A549 (cell line): ENCODE data around the gene SPATA31D4.

ENCODE experiments used
- CTCF ChIP-seq: fragments of >200 bp; sonication (Bioruptor Twin); formaldehyde crosslinking; IDR thresholded peaks from 3 replicates; pipeline ENCODE4 v1.5.1; 2016
- MAZ ChIP-seq: fragments of 150-350 bp; IDR thresholded peaks from 2 replicates; pipeline ENCODE4 v1.6.1; 2014; ENCODE audit warnings: antibody characterized with exemption, low read depth, low read length, borderline replicate concordance
- RCOR1 ChIP-seq: fragments of 150-350 bp; IDR thresholded peaks from 2 replicates; pipeline ENCODE4 v1.6.1; 2014; ENCODE audit warnings: antibody characterized with exemption, low read length, low read depth
- ZC3H11A ChIP-seq: fragments of 450-650 bp; IDR thresholded peaks from 2 replicates; pipeline ENCODE4 v1.6.1; 2014; ENCODE audit warnings: antibody characterized with exemption, mild to moderate bottlenecking
- TF ChIP-seq, protein P1 (sequence below): fragments of 450-650 bp; IDR thresholded peaks from 2 replicates; pipeline ENCODE4 v1.6.1; 2014; ENCODE audit warnings: antibody characterized with exemption

DNA sequence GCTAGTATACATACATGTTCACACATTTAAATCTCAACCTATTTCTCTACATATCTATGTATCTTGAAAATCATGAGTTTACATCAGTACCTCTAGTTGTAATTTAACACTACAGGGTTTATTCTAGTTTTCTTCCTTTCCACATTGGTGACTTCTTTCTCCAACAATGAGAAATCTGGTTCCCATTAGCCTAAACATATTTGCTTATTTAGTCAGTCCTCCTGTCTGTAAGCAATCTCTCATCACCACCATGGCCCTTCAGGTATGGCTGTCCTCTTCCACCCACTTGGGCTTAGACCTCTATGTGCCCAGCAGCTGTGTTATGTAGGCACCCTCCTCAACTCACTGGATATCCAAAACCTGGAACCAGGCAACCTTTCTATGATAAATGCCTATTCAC is 52.3 kb downstream of the SPATA31D4 start:
- TF ChIP-seq CTCF, result no peak
- no peak for TF ChIP-seq ZC3H11A
- TF ChIP-seq, protein P1, sequence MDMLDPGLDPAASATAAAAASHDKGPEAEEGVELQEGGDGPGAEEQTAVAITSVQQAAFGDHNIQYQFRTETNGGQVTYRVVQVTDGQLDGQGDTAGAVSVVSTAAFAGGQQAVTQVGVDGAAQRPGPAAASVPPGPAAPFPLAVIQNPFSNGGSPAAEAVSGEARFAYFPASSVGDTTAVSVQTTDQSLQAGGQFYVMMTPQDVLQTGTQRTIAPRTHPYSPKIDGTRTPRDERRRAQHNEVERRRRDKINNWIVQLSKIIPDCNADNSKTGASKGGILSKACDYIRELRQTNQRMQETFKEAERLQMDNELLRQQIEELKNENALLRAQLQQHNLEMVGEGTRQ, result no peak
- TF ChIP-seq MAZ, result no peak
- TF ChIP-seq RCOR1, result no peak
